CD4-positive, alpha-beta memory T cell (primary cell): ENCODE measurements around the gene CASP10. TPM values are rescaled to one million over a fixed set of nuclear protein-coding genes. Genes with fewer than 3 reads are reported as not detected.
"Not testable (repeated sequence)": the region's sequence is repeated elsewhere in the genome, so short reads cannot be mapped to it uniquely, and the experiment has no call there.

Experiments used
- CTCF ChIA-PET: fragments of 350-600 bp; sonication (Branson Sonifier 250); formaldehyde crosslinking; loops from one replicate; lab custom pipeline; 2021; ENCODE audit warnings: inconsistent platforms; ENCODE audit not compliant: partially characterized antibody; lab: Charles Lee
- POLR2A ChIA-PET: fragments of 350-600 bp; sonication (Branson Sonifier 250); formaldehyde crosslinking; loops from one replicate; lab custom pipeline; 2021; ENCODE audit not compliant: partially characterized antibody; lab: Charles Lee
- DNase-seq, 5 donors: peaks; one replicate each; pipeline versions ENCODE4 v3.0.0 to v3.0.0-alpha.2; 2020 to 2022; ENCODE audit warnings: mixed read lengths in 1 of 5
- H3K27ac ChIP-seq: one replicate; pipeline ENCODE4 v1.7.0; 2013; ENCODE audit warnings: low read depth, low read length
- H3K27me3 ChIP-seq: 2 replicates; pipeline ENCODE4 v1.7.0; 2013; ENCODE audit warnings: mild to moderate bottlenecking, low read length, moderate library complexity; ENCODE audit not compliant: insufficient read depth
- H3K36me3 ChIP-seq: 2 replicates; pipeline ENCODE4 v1.7.0; 2013; ENCODE audit warnings: mild to moderate bottlenecking, low read length, moderate library complexity; ENCODE audit not compliant: insufficient read depth
- H3K4me1 ChIP-seq: 2 replicates; pipeline ENCODE4 v1.7.0; 2013; ENCODE audit warnings: mild to moderate bottlenecking, low read length, moderate library complexity; ENCODE audit not compliant: insufficient read depth
- H3K4me3 ChIP-seq, 2 donors: one replicate each; pipeline ENCODE4 v1.7.0; 2013; ENCODE audit warnings: low read length in 2 of 2, mild to moderate bottlenecking in 1 of 2
- H3K9me3 ChIP-seq, 2 donors: one replicate each; pipeline ENCODE4 v1.7.0; 2013; ENCODE audit warnings: low read length in 2 of 2, control low read depth in 1 of 2; ENCODE audit not compliant: control insufficient read depth in 1 of 2
- H3K27ac Mint-ChIP-seq, 7 donors: one replicate each; pipeline ENCODE4 v1.8.0; 2020 to 2021; ENCODE audit warnings: mixed read lengths in 7 of 7, mild to moderate bottlenecking in 6 of 7, inconsistent platforms in 3 of 7, moderate library complexity in 3 of 7
- H3K27me3 Mint-ChIP-seq, 2 donors: one replicate each; pipeline ENCODE4 v1.8.0; 2020 to 2021; ENCODE audit warnings: mixed read lengths in 2 of 2
- H3K36me3 Mint-ChIP-seq, 2 donors: one replicate each; pipeline ENCODE4 v1.8.0; 2020 to 2021; ENCODE audit warnings: mixed read lengths in 2 of 2, inconsistent platforms in 1 of 2, mild to moderate bottlenecking in 1 of 2
- H3K4me1 Mint-ChIP-seq, 4 donors: one replicate each; pipeline ENCODE4 v1.8.0; 2020 to 2021; ENCODE audit warnings: mixed read lengths in 4 of 4, mild to moderate bottlenecking in 1 of 4
- H3K4me3 Mint-ChIP-seq, 8 donors: one replicate each; pipeline ENCODE4 v1.8.0; 2020 to 2021; ENCODE audit warnings: mixed read lengths in 8 of 8, mild to moderate bottlenecking in 7 of 8, moderate library complexity in 6 of 8, inconsistent platforms in 3 of 8
- H3K9me3 Mint-ChIP-seq, 8 donors: one replicate each; pipeline ENCODE4 v1.8.0; 2020 to 2021; ENCODE audit warnings: mixed read lengths in 8 of 8, mild to moderate bottlenecking in 5 of 8, inconsistent platforms in 3 of 8, moderate library complexity in 1 of 8
- intact Hi-C: fragments of 100-400 bp; cut with micrococcal nuclease; formaldehyde crosslinking; loops from one replicate; pipeline ENCODE4 v1.15.1; 2023
- polyA plus RNA-seq, 2 donors: library from polyadenylated mRNA; unstranded; fragments of 300-500 nt; fragmentation: Illumina TruSeq; gene quantifications; one replicate each; pipeline ENCODE4 v1.2.3, GENCODE V29; 2021
- total RNA-seq, 2 experiments: library from RNA; stranded (reverse); gene quantifications; one replicate each; pipeline ENCODE4 v1.2.3, GENCODE V29; 2021

CASP10 gene
- total and polyA plus RNA-seq, 4 experiments from 2014 or later = 15.3 to 36.6 (median 23.0) TPM

DNA sequence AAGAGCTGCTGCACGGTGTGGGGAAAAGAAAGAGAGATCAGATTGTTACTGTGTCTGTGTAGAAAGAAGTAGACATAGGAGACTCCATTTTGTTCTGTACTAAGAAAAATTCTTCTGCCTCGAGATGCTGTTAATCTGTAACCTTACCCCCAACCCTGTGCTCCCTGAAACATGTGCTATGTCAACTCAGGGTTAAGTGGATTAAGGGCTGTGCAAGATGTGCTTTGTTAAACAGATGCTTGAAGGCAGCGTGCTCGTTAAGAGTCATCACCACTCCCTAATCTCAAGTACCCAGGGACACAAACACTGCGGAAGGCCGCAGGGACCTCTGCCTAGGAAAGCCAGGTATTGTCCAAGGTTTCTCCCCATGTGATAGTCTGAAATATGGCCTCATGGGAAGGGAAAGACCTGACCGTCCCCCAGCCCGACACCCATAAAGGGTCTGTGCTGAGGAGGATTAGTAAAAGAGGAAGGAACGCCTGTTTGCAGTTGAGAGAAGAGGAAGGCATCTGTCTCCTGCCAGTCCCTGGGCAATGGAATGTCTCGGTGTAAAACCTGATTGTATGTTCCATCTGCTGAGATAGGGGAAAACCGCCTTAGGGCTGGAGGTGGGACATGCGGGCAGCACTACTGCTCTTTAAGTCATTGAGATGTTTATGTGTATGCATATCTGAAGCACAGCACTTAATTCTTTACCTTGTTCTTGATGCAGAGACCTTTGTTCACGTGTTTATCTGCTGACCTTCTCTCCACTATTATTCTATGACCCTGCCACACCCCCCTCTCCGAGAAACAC lies 43.8 kb upstream of the CASP10 start:
- POLR2A ChIA-PET = interaction anchor here (1.0 kb wide), 1 partner anchor 9 kb away, joined by 3 read pairs; no protein-coding TSS in a partner anchor
- peaks cover 18% of the 10 kb centered on the region for H3K4me1 ChIP-seq
- H3K4me3 Mint-ChIP-seq, H3K4me3 ChIP-seq, H3K27me3 Mint-ChIP-seq, CTCF ChIA-PET, intact Hi-C loops, DNase-seq, H3K9me3 ChIP-seq, H3K9me3 Mint-ChIP-seq, H3K27me3 ChIP-seq, H3K27ac ChIP-seq: not testable (repeated sequence)
- Mint-ChIP-seq H3K36me3 (peaks cover 59 to 81% of the 10 kb centered on the region in 2 donors), H3K4me1 (peaks cover 21 to 41% (median 32%) of the 10 kb centered on the region in 4 donors), H3K27ac (peak overlapping the region in 5 of 7 donors; percentile 67 to 84 (median 69))
- peaks cover 74% of the 10 kb centered on the region for H3K36me3 ChIP-seq

DNA sequence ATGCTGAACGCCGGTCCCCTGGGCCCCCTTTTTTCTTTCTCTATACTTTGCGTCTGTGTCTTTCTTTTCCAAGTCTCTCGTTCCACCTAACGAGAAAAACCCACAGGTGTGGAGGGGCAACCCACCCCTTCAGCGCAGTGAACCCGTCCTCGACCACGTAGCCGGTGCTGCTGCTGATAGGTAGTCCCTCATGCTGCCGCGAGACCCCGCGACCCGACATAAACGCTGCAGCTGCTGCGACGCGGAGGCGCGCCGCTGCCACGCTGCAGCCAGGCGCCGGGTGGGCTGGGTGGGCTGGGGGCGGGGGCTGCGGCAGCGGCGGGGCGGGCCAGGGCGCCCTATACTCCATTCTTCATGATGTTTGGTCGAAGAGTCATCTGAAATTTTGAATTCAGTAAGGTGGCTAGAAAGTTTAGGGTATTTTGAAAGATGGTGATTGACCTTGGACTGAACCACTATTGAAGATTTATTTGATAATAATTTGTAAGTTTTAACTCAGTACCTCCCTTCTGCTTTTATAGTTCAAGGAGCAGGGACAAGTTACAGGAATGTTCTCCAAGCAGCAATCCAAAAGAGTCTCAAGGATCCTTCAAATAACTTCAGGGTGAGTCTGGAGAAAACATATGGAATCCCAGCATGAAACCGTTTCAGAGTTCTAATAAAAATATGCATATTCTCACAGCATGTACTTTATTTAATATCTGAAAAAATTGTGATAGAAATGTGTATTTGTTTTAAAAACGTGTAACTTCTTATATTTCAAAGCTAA lies 42.9 kb upstream of the CASP10 start:
- Mint-ChIP-seq H3K9me3 (no peaks in the 10 kb centered on the region), H3K4me3 (no peak overlapping the region), H3K4me1 (peaks cover 20 to 38% (median 29%) of the 10 kb centered on the region in 4 donors), H3K27me3 (no peaks in the 10 kb centered on the region), H3K36me3 (peaks cover 54 to 80% of the 10 kb centered on the region in 2 donors), H3K27ac (peak overlapping the region in 6 of 7 donors; percentile 27 to 79 (median 68))
- Histone ChIP-seq H3K4me3 (no peak overlapping the region), H3K27me3 (no peaks in the 10 kb centered on the region), H3K27ac (no peak overlapping the region), H3K36me3 (peaks cover 77% of the 10 kb centered on the region), H3K9me3 (no peaks in the 10 kb centered on the region), H3K4me1 (peaks cover 13% of the 10 kb centered on the region)
- intact Hi-C loops = no loop called here
- DNase-seq = no peak
- CTCF ChIA-PET = interaction anchor here (2.8 kb wide), 1 partner anchor 22 kb away, joined by 14 read pairs; no protein-coding TSS in a partner anchor
- POLR2A ChIA-PET = interaction anchor here (3.2 kb wide), 1 partner anchor 9 kb away, joined by 14 read pairs; no protein-coding TSS in a partner anchor

DNA sequence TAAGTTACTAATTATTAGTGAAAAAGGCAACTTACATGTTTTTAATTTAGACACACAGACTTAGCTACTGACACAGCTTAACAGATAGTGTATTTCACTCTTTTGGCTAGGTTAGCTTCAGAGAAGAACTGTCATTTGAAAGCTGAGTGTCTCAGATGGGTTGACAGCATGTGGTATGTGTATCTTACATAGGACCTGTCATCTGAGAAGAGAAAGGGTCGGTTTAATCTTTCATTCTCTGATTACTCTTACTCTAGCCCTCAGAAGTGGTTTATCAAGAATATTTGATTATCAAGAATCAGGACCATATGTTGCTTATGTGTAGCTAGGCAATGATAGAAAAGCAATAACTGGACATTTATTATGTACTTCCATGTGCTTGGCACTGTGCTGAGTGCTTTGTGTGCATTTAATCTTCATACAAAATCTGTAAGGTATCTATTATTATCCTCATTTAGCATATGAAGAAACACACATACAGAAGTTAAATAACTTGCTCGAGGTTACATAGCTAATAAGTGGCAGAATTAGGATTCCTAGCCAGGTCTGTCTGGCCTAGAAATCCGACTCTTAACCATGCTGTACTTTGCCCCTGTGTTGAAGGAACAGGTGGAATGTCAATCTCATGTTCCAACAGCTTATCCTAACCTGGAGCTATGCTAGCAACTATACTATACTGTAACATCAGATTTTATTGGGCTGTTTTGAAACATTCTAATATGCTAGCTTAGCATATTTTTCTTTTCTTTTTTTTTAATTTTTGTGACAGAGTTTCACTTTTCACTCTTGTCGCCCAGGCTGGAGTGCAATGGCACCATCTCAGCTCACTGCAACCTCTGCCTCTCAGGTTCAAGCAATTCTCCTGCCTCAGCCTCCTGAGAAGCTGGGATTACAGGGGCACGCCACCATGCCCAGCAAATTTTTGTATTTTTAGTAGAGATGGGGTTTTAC lies 38.6 kb upstream of the CASP10 start:
- H3K4me3 Mint-ChIP-seq = no peak overlapping the region
- H3K27ac Mint-ChIP-seq = peak overlapping the region in 2 of 7 donors; percentile 46 to 48
- no peaks in the 10 kb centered on the region for H3K27me3 Mint-ChIP-seq
- no peak for DNase-seq
- Histone ChIP-seq H3K36me3 (peaks cover 49% of the 10 kb centered on the region), H3K4me1 (no peaks in the 10 kb centered on the region), H3K27ac (no peak overlapping the region), H3K4me3 (no peak overlapping the region), H3K9me3 (no peaks in the 10 kb centered on the region), H3K27me3 (no peaks in the 10 kb centered on the region)
- CTCF ChIA-PET = interaction anchor here (0.6 to 3.6 kb wide), 11 partner anchors 9 to 242 kb away, joined by 3 to 28 read pairs (median 7); no protein-coding TSS in a partner anchor
- POLR2A ChIA-PET = interaction anchor here (0.9 to 8.3 kb wide), 3 partner anchors 14 to 27 kb away, joined by 4 to 84 read pairs (median 5); partner anchors contain the start of gene CFLAR
- peaks cover 7 to 19% (median 18%) of the 10 kb centered on the region in 4 donors for H3K4me1 Mint-ChIP-seq
- H3K9me3 Mint-ChIP-seq = no peaks in the 10 kb centered on the region
- intact Hi-C loops = loop anchor here (2.0 kb wide), 1 partner anchor 14 kb away; no protein-coding TSS in a partner anchor
- H3K36me3 Mint-ChIP-seq = peaks cover 37 to 62% of the 10 kb centered on the region in 2 donors

DNA sequence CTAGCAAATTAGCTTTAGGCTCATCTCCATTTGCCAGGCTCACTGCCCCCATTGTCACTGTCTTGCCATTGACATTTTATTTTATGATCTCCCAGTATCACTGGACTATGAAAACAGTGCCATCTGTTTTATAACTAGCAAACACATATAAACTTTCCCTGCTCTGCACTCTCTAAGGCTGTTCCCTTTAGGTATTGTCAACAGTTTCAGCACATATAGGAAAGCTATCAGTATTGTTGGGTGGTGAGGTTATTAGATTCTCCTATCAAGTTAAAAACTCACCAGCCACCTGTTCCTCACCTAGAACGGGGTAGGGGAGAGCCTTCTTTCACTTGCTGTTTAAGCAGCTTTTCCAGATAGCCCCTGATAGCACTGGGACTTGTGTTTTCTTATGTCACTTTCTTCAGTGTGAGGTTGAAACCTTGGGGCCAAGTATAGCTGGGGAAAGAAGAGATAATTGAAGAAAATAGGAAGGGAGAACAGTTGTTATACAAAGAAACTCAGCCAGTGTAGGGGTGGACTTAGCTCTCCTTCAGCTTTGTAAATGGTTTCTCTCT lies 34.4 kb upstream of the CASP10 start:
- DNase-seq = no peak
- intact Hi-C loops = no loop called here
- no peaks in the 10 kb centered on the region for H3K27me3 ChIP-seq
- peak overlapping the region; percentile 32 for H3K27ac ChIP-seq
- H3K4me1 Mint-ChIP-seq = peaks cover 27 to 40% (median 38%) of the 10 kb centered on the region in 4 donors
- no peaks in the 10 kb centered on the region for H3K27me3 Mint-ChIP-seq
- H3K9me3 Mint-ChIP-seq = no peaks in the 10 kb centered on the region
- H3K27ac Mint-ChIP-seq = peak overlapping the region; percentile 22 to 81 (median 66)
- peaks cover 40% of the 10 kb centered on the region for H3K36me3 ChIP-seq
- H3K36me3 Mint-ChIP-seq = peaks cover 51 to 65% of the 10 kb centered on the region in 2 donors
- peaks cover 27% of the 10 kb centered on the region for H3K4me1 ChIP-seq
- no peak overlapping the region for H3K4me3 ChIP-seq
- ChIA-PET CTCF (interaction anchor here (1.4 to 3.0 kb wide), 3 partner anchors 10 to 71 kb away, joined by 3 to 20 read pairs (median 12); no protein-coding TSS in a partner anchor), POLR2A (interaction anchor here (1.0 to 8.3 kb wide), 4 partner anchors 9 to 85 kb away, joined by 3 to 84 read pairs (median 7); partner anchors contain the start of gene CFLAR)
- H3K9me3 ChIP-seq = no peaks in the 10 kb centered on the region
- no peak overlapping the region for H3K4me3 Mint-ChIP-seq

DNA sequence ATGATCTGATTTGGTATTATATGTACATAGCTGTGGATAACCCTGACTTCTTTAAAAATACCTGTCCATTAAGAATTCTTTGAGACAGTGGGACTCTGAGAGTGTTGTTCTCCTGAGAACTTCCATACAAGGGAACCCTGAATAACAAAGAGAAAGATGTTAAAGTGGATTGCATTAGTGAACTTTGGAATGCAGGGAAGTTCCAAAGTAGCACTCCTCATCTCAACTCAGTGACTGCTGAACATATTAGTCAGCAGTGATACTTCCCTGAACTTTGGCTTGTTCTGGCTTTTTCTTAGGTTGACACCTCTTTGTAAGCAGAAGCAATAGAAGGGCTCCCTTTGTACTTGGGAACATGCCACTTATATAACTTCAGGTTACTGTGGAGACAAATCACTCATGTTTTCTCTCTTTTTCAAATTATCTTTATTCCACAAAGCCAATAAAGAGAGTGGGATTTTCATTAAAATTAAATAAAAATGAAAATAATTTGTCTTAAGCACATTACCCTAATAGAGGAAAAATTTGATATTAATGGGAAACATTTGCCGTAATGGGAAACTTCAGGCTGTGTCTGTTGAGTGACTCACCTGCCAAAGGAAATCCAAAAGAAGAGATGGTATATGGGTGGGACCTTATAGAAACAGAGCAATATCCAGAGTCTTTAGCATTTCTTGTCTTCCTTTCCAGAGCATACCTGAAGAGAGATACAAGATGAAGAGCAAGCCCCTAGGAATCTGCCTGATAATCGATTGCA lies 33.7 kb upstream of the CASP10 start:
- ChIA-PET POLR2A (interaction anchor here (1.0 to 8.3 kb wide), 3 partner anchors 9 to 32 kb away, joined by 3 to 84 read pairs (median 10); partner anchors contain the start of gene CFLAR), CTCF (interaction anchor here (1.4 to 3.0 kb wide), 3 partner anchors 9 to 72 kb away, joined by 3 to 20 read pairs (median 12); no protein-coding TSS in a partner anchor)
- Histone ChIP-seq H3K27me3 (no peaks in the 10 kb centered on the region), H3K27ac (peak overlapping the region; percentile 32), H3K4me1 (peaks cover 27% of the 10 kb centered on the region), H3K9me3 (no peaks in the 10 kb centered on the region), H3K4me3 (no peak overlapping the region), H3K36me3 (peaks cover 38% of the 10 kb centered on the region)
- Mint-ChIP-seq H3K27me3 (no peaks in the 10 kb centered on the region), H3K36me3 (peaks cover 53 to 63% of the 10 kb centered on the region in 2 donors), H3K4me3 (no peak overlapping the region), H3K4me1 (peaks cover 27 to 41% (median 38%) of the 10 kb centered on the region in 4 donors), H3K27ac (peak overlapping the region; percentile 35 to 86 (median 78)), H3K9me3 (no peaks in the 10 kb centered on the region)
- intact Hi-C loops = no loop called here
- no peak for DNase-seq
